Measurements from ENCODE around the gene TRAP1. TPM values are rescaled to one million over a fixed set of nuclear protein-coding genes. Genes with fewer than 3 reads are reported as not detected.

TRAP1 gene
- total RNA-seq, 1 donor from 2014 or later: 97.3 TPM

DNA sequence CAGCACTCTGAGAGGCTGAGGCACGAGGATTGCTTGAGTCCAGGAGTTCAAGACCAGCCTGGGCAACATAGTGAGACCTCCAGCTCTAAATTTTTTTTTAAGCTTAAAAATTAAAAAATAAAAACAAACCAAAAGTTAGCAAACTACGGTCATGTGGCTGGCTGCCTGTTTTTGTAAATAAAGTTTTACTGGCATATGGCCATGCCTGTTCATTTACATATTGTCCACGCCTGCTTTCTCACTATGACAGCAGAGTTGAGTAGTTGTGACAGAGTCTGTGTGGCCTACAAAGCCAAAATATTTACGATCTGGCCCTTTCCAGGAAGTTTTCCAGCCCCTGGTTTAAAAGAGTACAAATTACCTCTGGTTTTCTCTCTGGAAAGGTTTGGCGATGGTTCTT lies 109.3 kb downstream of the TRAP1 start:
- H3K36me3 Mint-ChIP-seq (ENCODE audit: unreplicated experiment): peaks cover 5% of the 10 kb centered on the region
- no peaks in the 10 kb centered on the region for H3K9me3 Mint-ChIP-seq (ENCODE audit: unreplicated experiment)
- peaks cover 10% of the 10 kb centered on the region for H3K4me1 Mint-ChIP-seq (ENCODE audit: low read depth, unreplicated experiment)
- H3K4me3 Mint-ChIP-seq (ENCODE audit: unreplicated experiment): no peak overlapping the region
- H3K27me3 Mint-ChIP-seq (ENCODE audit: unreplicated experiment): peaks cover 5% of the 10 kb centered on the region
- no peak overlapping the region for H3K27ac Mint-ChIP-seq (ENCODE audit: unreplicated experiment)
- TF ChIP-seq, protein P1, sequence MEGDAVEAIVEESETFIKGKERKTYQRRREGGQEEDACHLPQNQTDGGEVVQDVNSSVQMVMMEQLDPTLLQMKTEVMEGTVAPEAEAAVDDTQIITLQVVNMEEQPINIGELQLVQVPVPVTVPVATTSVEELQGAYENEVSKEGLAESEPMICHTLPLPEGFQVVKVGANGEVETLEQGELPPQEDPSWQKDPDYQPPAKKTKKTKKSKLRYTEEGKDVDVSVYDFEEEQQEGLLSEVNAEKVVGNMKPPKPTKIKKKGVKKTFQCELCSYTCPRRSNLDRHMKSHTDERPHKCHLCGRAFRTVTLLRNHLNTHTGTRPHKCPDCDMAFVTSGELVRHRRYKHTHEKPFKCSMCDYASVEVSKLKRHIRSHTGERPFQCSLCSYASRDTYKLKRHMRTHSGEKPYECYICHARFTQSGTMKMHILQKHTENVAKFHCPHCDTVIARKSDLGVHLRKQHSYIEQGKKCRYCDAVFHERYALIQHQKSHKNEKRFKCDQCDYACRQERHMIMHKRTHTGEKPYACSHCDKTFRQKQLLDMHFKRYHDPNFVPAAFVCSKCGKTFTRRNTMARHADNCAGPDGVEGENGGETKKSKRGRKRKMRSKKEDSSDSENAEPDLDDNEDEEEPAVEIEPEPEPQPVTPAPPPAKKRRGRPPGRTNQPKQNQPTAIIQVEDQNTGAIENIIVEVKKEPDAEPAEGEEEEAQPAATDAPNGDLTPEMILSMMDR (IDR thresholded peaks at IDR 0.05; ENCODE audit: partially characterized antibody, unreplicated experiment): no peak
- DNase-seq: no peak

Other genes starting within 250 kb of the TRAP1 start
- not detected for gene C16orf90, start 222.0 kb downstream of the TRAP1 start, total RNA-seq (ENCODE audit: unreplicated experiment)
- gene CLUAP1, start 216.5 kb downstream of the TRAP1 start, total RNA-seq (ENCODE audit: unreplicated experiment): 15.4 TPM
- not detected for gene NLRC3, start 140.1 kb downstream of the TRAP1 start, total RNA-seq (ENCODE audit: unreplicated experiment)
- 14.1 TPM for gene SLX4, start 105.9 kb downstream of the TRAP1 start, total RNA-seq (ENCODE audit: unreplicated experiment)
- gene DNASE1, start 62.8 kb downstream of the TRAP1 start, total RNA-seq (ENCODE audit: unreplicated experiment): 34.3 TPM
- gene CREBBP, start 163.2 kb upstream of the TRAP1 start, total RNA-seq (ENCODE audit: unreplicated experiment): 96.9 TPM